ENCODE data around the gene UBTFL1. TPM values are rescaled to one million over a fixed set of nuclear protein-coding genes. Genes with fewer than 3 reads are reported as not detected.

The UBTFL1 gene
- not detected in 5 replicates for total RNA-seq (2022; extraction: Qiagen RNA extraction)

DNA sequence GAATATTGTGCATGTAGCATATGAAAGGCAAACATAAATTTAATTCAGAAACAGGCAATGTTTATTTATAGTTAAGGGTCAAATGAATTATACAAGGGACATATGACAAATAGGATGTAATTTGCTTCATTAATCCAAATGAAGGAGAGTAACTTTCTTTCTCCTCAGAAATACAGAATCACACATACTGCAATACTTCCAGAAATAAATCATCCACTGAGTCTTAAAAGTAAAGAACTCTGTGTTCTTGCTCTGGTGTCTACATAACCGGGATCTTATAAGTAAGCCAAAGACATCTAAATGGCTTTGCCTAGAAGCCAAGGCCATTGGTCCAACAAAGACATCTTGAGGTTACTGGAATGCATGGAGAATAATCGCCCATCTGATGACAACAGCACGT lies at the start of gene UBTFL1:
Gene UBTFL1, plus strand, starts transcription at position 301 of the 400 bp plus-strand sequence. Its CDS starts 0 bp downstream, at position 301.

DNA sequence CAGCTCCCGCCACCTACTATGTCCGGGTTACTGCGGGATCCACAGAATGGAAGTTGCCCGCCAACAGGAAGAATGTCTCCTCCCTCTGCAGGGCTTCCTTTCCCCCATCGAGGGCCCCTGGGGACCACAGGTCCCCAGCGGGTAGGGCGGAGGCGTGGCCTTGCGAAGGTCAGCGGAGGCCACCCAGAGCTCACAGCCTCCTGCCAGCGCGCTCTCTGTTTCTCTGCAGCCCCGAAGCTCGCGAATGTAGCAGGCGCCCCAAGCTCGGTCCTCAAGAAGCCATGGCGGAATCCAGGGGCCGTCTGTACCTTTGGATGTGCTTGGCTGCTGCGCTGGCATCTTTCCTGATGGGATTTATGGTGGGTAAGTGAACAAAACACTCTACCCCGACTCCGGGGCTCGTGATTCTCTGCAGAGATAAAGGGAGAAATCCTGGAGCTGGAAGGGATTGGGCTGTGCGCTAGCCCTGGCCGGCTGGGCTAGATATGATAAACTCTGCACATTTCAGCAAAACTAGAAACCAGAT lies 48.8 kb downstream of the UBTFL1 start, which contains the start of gene NAALAD2:
Gene NAALAD2, plus strand, starts transcription at position 186 of the 526 bp plus-strand sequence. Its CDS starts 96 bp downstream, at position 282.

Other genes starting within 250 kb of the UBTFL1 start
- not detected in 5 replicates for gene TRIM64B, start 207.5 kb upstream of the UBTFL1 start, total RNA-seq (2022; extraction: Qiagen RNA extraction)
- 0.09 to 0.24 TPM (median 0.16 TPM) in 4 of 5 replicates, not detected in the other for gene TRIM49D1, start 163.7 kb upstream of the UBTFL1 start, total RNA-seq (2022; extraction: Qiagen RNA extraction)
- 0.07 to 0.13 TPM (median 0.11 TPM) in 3 of 5 replicates, not detected in the others for gene TRIM49D2, start 161.9 kb upstream of the UBTFL1 start, total RNA-seq (2022; extraction: Qiagen RNA extraction)
- gene TRIM64, start 119.9 kb upstream of the UBTFL1 start, total RNA-seq (2022; extraction: Qiagen RNA extraction), result not detected in 5 replicates
- gene TRIM49C, start 54.8 kb upstream of the UBTFL1 start, total RNA-seq (2022; extraction: Qiagen RNA extraction), result not detected in 5 replicates
- gene NAALAD2, start 48.7 kb downstream of the UBTFL1 start, total RNA-seq (2022; extraction: Qiagen RNA extraction), result not detected in 5 replicates
- gene CHORDC1, start 137.1 kb downstream of the UBTFL1 start, total RNA-seq (2022; extraction: Qiagen RNA extraction), result 59.8 to 85.9 TPM (median 77.0 TPM) in 5 replicates

All from A549 treated with Mapracorat at 1 μM for 4 hours (cell line).